ENCODE results near the gene CABP1. TPM values are rescaled to one million over a fixed set of nuclear protein-coding genes. Genes with fewer than 3 reads are reported as not detected.

The CABP1 gene
- total and polyA plus RNA-seq, 2 donors (not counting 1 experiment from before 2014, with no cell fraction given) = not detected

GRCh38 chr12:120625557-120626419 is 14.6 kb upstream of the CABP1 start:
- Histone ChIP-seq H3K4me3 (ENCODE audit: control extremely low read depth in 1 of 5, extremely low read depth in 1 of 5, insufficient read depth in 1 of 5, low read depth in 2 of 5, low read length in 4 of 5) (no peak overlapping the region), H3K27me3 (replicated peaks in 1 of 4; ENCODE audit: control extremely low read depth in 1 of 4, control insufficient read depth in 3 of 4, insufficient read depth in 4 of 4, low read length in 3 of 4) (peaks cover 0 to 6% (median under 1%) of the 10 kb centered on the region in 4 experiments), H3K36me3 (replicated peaks in 1 of 2; ENCODE audit: control extremely low read depth in 1 of 2, control insufficient read depth in 1 of 2, extremely low read depth in 1 of 2, insufficient read depth in 2 of 2, low read length in 1 of 2) (no peaks in the 10 kb centered on the region), H3K9ac (ENCODE audit: low read length) (no peak overlapping the region), H3K79me2 (ENCODE audit: control insufficient read depth, insufficient read depth, low read length) (no peaks in the 10 kb centered on the region), H3K27ac (ENCODE audit: low read length in 2 of 2) (no peak overlapping the region), H3K4me2 (replicated peaks; ENCODE audit: low read depth, low read length, poor library complexity, severe bottlenecking) (peak overlapping the region; percentile 25), H2AFZ (ENCODE audit: insufficient read depth, low read depth, low read length, poor library complexity, severe bottlenecking) (no peak overlapping the region), H4K20me1 (ENCODE audit: control insufficient read depth, insufficient read depth, low read length, poor library complexity, severe bottlenecking) (no peaks in the 10 kb centered on the region), H3K4me1 (ENCODE audit: control insufficient read depth in 2 of 2, insufficient read depth in 2 of 2, low read length in 2 of 2) (no peaks in the 10 kb centered on the region), H3K9me3 (ENCODE audit: control extremely low read depth in 1 of 3, control insufficient read depth in 2 of 3, insufficient read depth in 1 of 3, low read length in 2 of 3) (no peaks in the 10 kb centered on the region)
- H3K9me3 Mint-ChIP-seq (ENCODE audit: insufficient read depth) = no peaks in the 10 kb centered on the region
- DNase-seq (peak; percentile 41), ATAC-seq (ENCODE audit: low read depth) (peak; percentile 21)
- H3K4me1 Mint-ChIP-seq = no peaks in the 10 kb centered on the region
- TF ChIP-seq EZH2 (IDR thresholded peaks at IDR 0.05; ENCODE audit: borderline replicate concordance, insufficient read depth, low read depth, low read length, poor library complexity, severe bottlenecking) = no peak
- TF ChIP-seq CTCF (IDR thresholded peaks at IDR 0.05) = no peak
- intact Hi-C loops (cut with micrococcal nuclease) = no loop called here
- no peak overlapping the region for H3K4me3 Mint-ChIP-seq
- peaks cover 12% of the 10 kb centered on the region for H3K27me3 Mint-ChIP-seq
- 79% methylated on average over 26 of the region's 26 CpGs for WGBS (ENCODE audit: insufficient coverage)
- ChIA-PET CTCF (interaction anchor here (0.5 to 1.3 kb wide), 2 partner anchors 177 to 346 kb away, joined by 3 read pairs; no protein-coding TSS in a partner anchor), POLR2A (no interaction called here)
- no peak overlapping the region for H3K27ac Mint-ChIP-seq

- CTCF ChIA-PET = interaction anchor here (0.9 kb wide), 1 partner anchor 70 kb away, joined by 3 read pairs; no protein-coding TSS in a partner anchor
- H3K27ac Mint-ChIP-seq = no peak overlapping the region
Observed at GRCh38 chr12:120628919-120629318, 11.5 kb upstream of the CABP1 start.

More at GRCh38 chr12:120628919-120629318, 11.5 kb upstream of the CABP1 start:
- WGBS (ENCODE audit: insufficient coverage) = 77% methylated on average over 3 of the region's 4 CpGs
- no peak overlapping the region for H3K4me3 Mint-ChIP-seq
- TF ChIP-seq CTCF (IDR thresholded peaks at IDR 0.05) (no peak), EZH2 (IDR thresholded peaks at IDR 0.05; ENCODE audit: borderline replicate concordance, insufficient read depth, low read depth, low read length, poor library complexity, severe bottlenecking) (no peak)
- no peaks in the 10 kb centered on the region for H3K4me1 Mint-ChIP-seq
- Histone ChIP-seq H3K27me3 (replicated peaks in 1 of 4; ENCODE audit: control extremely low read depth in 1 of 4, control insufficient read depth in 3 of 4, insufficient read depth in 4 of 4, low read length in 3 of 4) (no peaks in the 10 kb centered on the region), H2AFZ (ENCODE audit: insufficient read depth, low read depth, low read length, poor library complexity, severe bottlenecking) (no peak overlapping the region), H3K4me3 (ENCODE audit: control extremely low read depth in 1 of 5, extremely low read depth in 1 of 5, insufficient read depth in 1 of 5, low read depth in 2 of 5, low read length in 4 of 5) (no peak overlapping the region), H3K79me2 (ENCODE audit: control insufficient read depth, insufficient read depth, low read length) (no peaks in the 10 kb centered on the region), H3K9ac (ENCODE audit: low read length) (no peak overlapping the region), H3K9me3 (ENCODE audit: control extremely low read depth in 1 of 3, control insufficient read depth in 2 of 3, insufficient read depth in 1 of 3, low read length in 2 of 3) (no peaks in the 10 kb centered on the region), H3K4me2 (replicated peaks; ENCODE audit: low read depth, low read length, poor library complexity, severe bottlenecking) (no peak overlapping the region), H3K36me3 (replicated peaks in 1 of 2; ENCODE audit: control extremely low read depth in 1 of 2, control insufficient read depth in 1 of 2, extremely low read depth in 1 of 2, insufficient read depth in 2 of 2, low read length in 1 of 2) (no peaks in the 10 kb centered on the region), H3K4me1 (ENCODE audit: control insufficient read depth in 2 of 2, insufficient read depth in 2 of 2, low read length in 2 of 2) (no peaks in the 10 kb centered on the region), H4K20me1 (ENCODE audit: control insufficient read depth, insufficient read depth, low read length, poor library complexity, severe bottlenecking) (no peaks in the 10 kb centered on the region), H3K27ac (ENCODE audit: low read length in 2 of 2) (no peak overlapping the region)
- H3K27me3 Mint-ChIP-seq = peaks cover 16% of the 10 kb centered on the region
- POLR2A ChIA-PET = no interaction called here
- no peaks in the 10 kb centered on the region for H3K9me3 Mint-ChIP-seq (ENCODE audit: insufficient read depth)
- no peak for DNase-seq
- ATAC-seq (ENCODE audit: low read depth) = no peak
- intact Hi-C loops (cut with micrococcal nuclease) = no loop called here

Data from B cell (primary cell).